GM20000 (cell line): ENCODE results near the gene SYTL5.

Source experiments
- DNase-seq: peaks from one replicate; pipeline ENCODE4 v3.0.0; 2012; ENCODE audit warnings: low spot score
- TF ChIP-seq, protein P1 (sequence below): IDR thresholded peaks from 2 replicates; pipeline ENCODE4 v1.5.1; 2012; ENCODE audit warnings: mild to moderate bottlenecking, control low read depth; ENCODE audit errors: extremely low read depth, missing control alignments

SYTL5 gene

DNA sequence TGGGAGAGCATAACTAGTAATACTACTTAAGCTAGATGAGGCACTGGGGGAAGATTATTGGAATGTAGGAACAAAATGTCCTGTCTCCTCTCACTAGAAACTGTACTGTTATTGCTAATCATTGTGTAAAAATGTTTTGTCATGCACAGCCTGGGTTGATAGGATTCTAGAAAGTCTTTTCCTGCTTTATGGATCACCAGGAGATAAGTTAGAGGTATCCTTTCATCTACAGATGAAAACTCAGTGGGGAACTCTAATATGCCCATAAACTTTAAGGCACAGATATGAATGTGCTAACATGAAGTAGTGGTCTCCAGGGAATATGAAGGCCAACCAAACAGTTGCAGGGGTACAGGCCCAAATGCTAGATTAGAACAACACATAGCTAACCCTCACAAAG is 156.8 kb downstream of the SYTL5 start:
- no peak for DNase-seq
- TF ChIP-seq, protein P1, sequence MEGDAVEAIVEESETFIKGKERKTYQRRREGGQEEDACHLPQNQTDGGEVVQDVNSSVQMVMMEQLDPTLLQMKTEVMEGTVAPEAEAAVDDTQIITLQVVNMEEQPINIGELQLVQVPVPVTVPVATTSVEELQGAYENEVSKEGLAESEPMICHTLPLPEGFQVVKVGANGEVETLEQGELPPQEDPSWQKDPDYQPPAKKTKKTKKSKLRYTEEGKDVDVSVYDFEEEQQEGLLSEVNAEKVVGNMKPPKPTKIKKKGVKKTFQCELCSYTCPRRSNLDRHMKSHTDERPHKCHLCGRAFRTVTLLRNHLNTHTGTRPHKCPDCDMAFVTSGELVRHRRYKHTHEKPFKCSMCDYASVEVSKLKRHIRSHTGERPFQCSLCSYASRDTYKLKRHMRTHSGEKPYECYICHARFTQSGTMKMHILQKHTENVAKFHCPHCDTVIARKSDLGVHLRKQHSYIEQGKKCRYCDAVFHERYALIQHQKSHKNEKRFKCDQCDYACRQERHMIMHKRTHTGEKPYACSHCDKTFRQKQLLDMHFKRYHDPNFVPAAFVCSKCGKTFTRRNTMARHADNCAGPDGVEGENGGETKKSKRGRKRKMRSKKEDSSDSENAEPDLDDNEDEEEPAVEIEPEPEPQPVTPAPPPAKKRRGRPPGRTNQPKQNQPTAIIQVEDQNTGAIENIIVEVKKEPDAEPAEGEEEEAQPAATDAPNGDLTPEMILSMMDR = no peak

DNA sequence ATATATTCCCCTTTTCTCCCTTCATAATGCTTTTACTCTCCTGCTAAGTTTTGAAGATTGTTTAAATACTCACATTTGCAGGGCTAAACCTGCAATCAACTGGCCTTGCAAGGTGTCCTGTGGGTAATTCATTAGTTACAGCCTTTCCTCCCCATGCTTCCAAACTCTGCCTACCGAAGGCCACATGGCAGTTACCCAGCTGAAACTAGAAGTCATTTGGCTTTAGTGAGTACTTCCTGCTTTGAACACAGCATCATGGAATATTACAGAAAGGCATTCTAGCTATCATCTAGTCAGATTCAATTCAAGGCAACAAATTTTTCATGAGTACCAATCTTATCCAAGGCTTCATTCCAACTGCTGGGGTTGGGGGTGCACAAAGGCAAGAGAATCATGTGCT is 158.7 kb downstream of the SYTL5 start:
- TF ChIP-seq, protein P1 = no peak
- no peak for DNase-seq

DNA sequence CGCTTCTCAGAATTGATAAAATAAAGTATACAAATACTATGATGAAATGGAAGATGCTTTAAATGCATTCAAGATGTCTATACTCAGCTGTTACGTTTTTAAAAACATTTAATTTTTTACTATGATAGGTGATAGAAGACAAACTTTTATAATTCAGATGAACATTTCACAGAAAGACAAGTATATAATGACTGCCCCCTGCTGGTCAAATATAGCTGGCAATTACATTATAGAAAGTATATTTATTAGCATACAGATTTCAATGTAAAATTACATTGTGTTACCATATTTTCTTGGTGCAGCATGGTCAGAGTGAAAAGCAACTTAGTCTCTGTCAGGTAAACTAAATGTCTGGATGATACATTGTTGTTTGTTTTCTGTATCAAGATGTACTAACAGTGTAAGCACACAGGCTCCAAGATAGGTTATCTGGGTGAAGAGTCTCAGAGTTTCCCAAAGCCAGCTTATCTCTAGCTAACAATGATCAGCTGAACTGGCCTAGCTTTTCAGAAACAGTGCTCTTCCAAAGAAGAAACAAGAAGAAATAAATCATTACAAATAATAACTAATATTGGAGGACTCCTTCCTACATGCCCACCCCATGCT is 160.2 kb downstream of the SYTL5 start:
- peak; percentile 7 for DNase-seq
- TF ChIP-seq, protein P1 = peak; percentile 18

DNA sequence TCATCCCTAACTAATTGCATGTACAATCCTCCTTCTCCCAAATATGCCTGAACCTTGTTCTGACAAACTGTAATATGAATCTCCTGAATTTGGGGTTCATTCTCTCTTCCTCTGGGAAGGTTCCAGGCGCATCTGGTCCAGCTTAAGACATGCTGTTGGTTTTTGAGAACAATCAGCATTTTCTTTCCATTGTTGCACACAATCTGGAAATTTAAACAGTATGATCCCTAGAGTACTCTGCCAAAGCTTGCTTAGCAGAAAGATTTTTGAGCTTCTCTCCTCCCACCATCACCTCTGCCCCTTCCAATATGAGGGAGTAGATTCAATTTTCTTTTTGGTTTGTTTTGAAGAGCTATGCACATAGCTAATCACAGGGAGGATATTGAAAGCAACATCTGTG is 164.2 kb downstream of the SYTL5 start:
- TF ChIP-seq, protein P1 = no peak
- DNase-seq = no peak

DNA sequence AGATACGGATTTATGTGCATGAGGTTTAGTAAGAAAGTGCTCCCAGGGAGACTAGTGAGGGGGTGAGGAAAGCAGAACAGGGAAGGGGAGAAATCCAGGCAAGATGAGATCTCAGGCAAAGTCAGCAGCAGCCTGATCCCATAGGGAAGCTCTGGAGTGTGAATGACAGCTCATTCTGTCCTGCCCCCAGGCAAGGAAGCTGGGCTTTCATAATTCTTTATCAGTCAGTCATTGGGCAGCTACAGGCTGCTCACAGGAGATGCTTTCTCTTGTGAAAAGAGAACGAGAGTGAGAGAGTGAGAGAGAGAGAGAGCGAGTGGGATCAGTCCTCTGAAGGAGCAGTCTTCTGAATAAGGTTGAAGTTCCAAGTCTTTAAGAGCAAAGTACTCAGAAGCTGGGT is 166.2 kb downstream of the SYTL5 start:
- DNase-seq = no peak
- TF ChIP-seq, protein P1 = no peak

DNA sequence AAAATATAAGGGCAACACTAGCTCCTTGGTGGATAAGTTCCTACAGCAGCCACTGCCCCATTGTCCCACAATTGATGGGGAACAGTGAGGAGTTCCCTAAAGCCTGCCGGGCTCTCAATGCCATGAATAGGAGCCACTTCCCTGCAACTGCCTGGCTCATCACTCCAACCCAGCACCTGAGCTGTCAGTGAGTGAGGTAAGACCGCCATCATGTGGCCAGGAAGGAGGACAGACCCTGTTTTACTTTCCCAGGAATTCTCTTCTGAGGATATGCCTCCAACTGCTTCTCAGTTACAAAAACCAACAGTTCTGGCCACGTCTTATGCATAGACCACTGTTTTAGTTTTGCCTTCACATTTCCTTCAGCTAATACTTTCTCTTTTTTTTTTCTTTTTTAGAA is 168.8 kb downstream of the SYTL5 start:
- peak; percentile 5 for DNase-seq
- TF ChIP-seq, protein P1 = peak; percentile 20

DNA sequence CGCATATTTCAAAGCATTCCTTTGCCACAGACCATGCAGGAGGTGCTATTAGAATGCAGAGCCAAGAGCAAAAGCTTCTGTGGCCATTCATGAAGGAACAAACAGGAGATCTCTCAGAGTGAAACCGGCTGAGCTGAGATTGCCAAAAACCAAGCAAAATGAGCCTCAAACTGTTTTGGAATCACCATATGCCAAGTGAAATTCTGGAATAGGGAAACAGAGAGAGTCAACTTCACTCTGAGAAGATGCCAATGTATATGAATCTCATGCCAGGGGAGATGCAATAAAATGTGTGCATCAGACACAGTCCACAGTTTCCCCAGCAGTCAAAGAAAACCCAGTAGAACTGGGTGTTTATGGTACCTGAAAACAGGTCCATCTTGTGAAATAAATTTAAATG is 172.0 kb downstream of the SYTL5 start:
- no peak for DNase-seq
- TF ChIP-seq, protein P1 = no peak
